ENCODE measurements around the gene COL4A1.

The COL4A1 gene

DNA sequence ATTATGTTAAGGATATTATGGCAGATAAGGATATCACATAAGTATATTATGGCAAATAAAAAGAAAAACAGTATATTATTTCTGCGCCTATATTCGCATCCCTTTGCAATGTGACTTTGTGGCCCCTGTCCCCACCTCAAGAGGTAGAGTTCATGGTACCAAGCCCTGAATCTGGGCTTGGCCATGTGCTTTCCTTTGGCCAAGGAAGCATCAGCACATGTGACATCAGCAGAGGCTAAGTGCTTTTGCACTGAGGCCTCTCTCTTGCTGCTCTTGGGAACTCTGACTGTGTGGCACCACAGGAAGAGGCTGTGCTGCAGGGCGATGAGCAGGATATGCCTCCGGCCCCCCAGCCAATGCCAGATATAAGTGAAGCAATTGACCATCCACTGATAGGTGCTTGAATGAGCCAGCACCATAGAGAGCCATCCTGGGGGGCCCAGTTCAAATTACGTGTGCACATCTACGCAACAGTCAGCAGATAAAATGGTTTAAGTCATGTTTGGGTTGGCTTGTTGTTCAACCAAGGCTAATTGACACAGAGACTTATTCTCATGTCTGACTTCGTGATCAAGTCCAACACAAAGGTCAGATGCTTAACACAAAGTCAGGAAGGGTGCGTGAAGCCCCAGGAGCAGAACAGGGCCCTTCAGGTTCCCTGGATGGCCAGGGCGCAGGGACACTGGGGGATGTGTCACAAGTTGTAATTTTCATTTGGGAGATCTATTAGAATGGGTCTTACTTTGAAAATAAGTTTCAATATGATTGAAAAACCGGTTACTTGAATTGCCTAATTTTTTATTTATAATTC lies 173.3 kb downstream of the COL4A1 start:
- H3K36me3 ChIP-seq (ENCODE audit: control insufficient read depth, insufficient read depth, low read length), result no peaks in the 10 kb centered on the region
- H3K56ac ChIP-seq (ENCODE audit: low read length), result no peak overlapping the region
- no peak overlapping the region for H3K4me3 ChIP-seq (ENCODE audit: low read length)
- H3K23ac ChIP-seq (ENCODE audit: low read length), result no peak overlapping the region
- H3K18ac ChIP-seq (ENCODE audit: low read length), result no peak overlapping the region
- peaks cover 16% of the 10 kb centered on the region for H3K4me1 ChIP-seq (ENCODE audit: control insufficient read depth, low read depth, low read length)
- no peak overlapping the region for H2BK120ac ChIP-seq (ENCODE audit: low read depth, low read length)
- H3K79me2 ChIP-seq (ENCODE audit: control insufficient read depth, insufficient read depth, low read length), result no peaks in the 10 kb centered on the region
- H3K4ac ChIP-seq (ENCODE audit: low read depth, low read length), result no peak overlapping the region
- peak; percentile 47 for DNase-seq
- H3K9ac ChIP-seq (ENCODE audit: low read length), result no peak overlapping the region
- no CpG with 5 or more reads among the region's 10 CpGs for WGBS (ENCODE audit: extremely low coverage, insufficient coverage, low lambda C conversion rate)
- no peak overlapping the region for H3K27ac ChIP-seq (ENCODE audit: low read depth, low read length)
- H2AK5ac ChIP-seq (ENCODE audit: low read length), result no peak overlapping the region
- H2BK5ac ChIP-seq (ENCODE audit: low read length), result no peak overlapping the region
- H2BK15ac ChIP-seq (replicated peaks; ENCODE audit: low read depth), result no peak overlapping the region
- no peaks in the 10 kb centered on the region for H3K27me3 ChIP-seq (ENCODE audit: insufficient read depth, low read length, poor library complexity)
- no peak overlapping the region for H3K4me2 ChIP-seq (ENCODE audit: low read length)
- no peaks in the 10 kb centered on the region for H3K79me1 ChIP-seq (ENCODE audit: low read length)
- H4K5ac ChIP-seq (ENCODE audit: low read length), result no peak overlapping the region
- H4K8ac ChIP-seq (ENCODE audit: low read depth, low read length), result no peak overlapping the region

- WGBS (ENCODE audit: extremely low coverage, insufficient coverage, low lambda C conversion rate), result no CpG with 5 or more reads among the region's 16 CpGs
Observed at GRCh38 chr13:110132225-110132982, 174.6 kb downstream of the COL4A1 start.

DNA sequence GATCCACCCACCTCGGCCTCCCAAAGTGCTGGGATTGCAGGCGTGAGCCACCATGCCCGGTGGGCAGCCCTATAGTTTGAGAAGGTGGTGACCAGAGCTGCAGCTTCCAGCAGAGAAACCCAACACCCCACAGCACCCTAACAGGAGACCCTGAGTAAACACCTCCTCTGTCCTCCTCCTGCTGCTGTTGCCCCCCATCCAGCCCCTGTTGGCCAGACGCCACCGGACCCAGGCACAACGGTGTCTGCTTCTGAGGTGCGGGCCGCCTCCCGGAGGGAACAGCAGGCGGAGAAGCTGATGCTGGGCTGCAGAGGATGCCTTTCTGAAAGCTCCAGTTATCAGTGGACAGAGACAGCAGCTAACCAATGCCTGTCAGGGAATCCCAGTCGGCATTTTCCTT lies 175.5 kb downstream of the COL4A1 start:
- Histone ChIP-seq H3K56ac (ENCODE audit: low read length) (no peak overlapping the region), H3K23ac (ENCODE audit: low read length) (no peak overlapping the region), H2BK120ac (ENCODE audit: low read depth, low read length) (no peak overlapping the region), H4K5ac (ENCODE audit: low read length) (no peak overlapping the region), H3K79me1 (ENCODE audit: low read length) (no peaks in the 10 kb centered on the region), H4K8ac (ENCODE audit: low read depth, low read length) (no peak overlapping the region), H2BK5ac (ENCODE audit: low read length) (no peak overlapping the region), H3K4ac (ENCODE audit: low read depth, low read length) (no peak overlapping the region), H3K27ac (ENCODE audit: low read depth, low read length) (no peak overlapping the region), H3K36me3 (ENCODE audit: control insufficient read depth, insufficient read depth, low read length) (no peaks in the 10 kb centered on the region), H3K4me3 (ENCODE audit: low read length) (no peak overlapping the region), H3K18ac (ENCODE audit: low read length) (no peak overlapping the region), H2BK15ac (replicated peaks; ENCODE audit: low read depth) (no peak overlapping the region), H3K9ac (ENCODE audit: low read length) (no peak overlapping the region), H3K4me1 (ENCODE audit: control insufficient read depth, low read depth, low read length) (peaks cover 7% of the 10 kb centered on the region), H3K27me3 (ENCODE audit: insufficient read depth, low read length, poor library complexity) (no peaks in the 10 kb centered on the region), H2AK5ac (ENCODE audit: low read length) (no peak overlapping the region), H3K79me2 (ENCODE audit: control insufficient read depth, insufficient read depth, low read length) (no peaks in the 10 kb centered on the region), H3K4me2 (ENCODE audit: low read length) (no peak overlapping the region)
- WGBS (ENCODE audit: extremely low coverage, insufficient coverage, low lambda C conversion rate), result no CpG with 5 or more reads among the region's 11 CpGs
- no peak for DNase-seq

More at GRCh38 chr13:110132225-110132982, 174.6 kb downstream of the COL4A1 start:
- Histone ChIP-seq H3K27me3 (ENCODE audit: insufficient read depth, low read length, poor library complexity) (no peaks in the 10 kb centered on the region), H2AK5ac (ENCODE audit: low read length) (no peak overlapping the region), H3K36me3 (ENCODE audit: control insufficient read depth, insufficient read depth, low read length) (no peaks in the 10 kb centered on the region), H3K9ac (ENCODE audit: low read length) (no peak overlapping the region), H3K4ac (ENCODE audit: low read depth, low read length) (no peak overlapping the region), H3K79me1 (ENCODE audit: low read length) (no peaks in the 10 kb centered on the region), H2BK5ac (ENCODE audit: low read length) (no peak overlapping the region), H3K79me2 (ENCODE audit: control insufficient read depth, insufficient read depth, low read length) (no peaks in the 10 kb centered on the region), H2BK120ac (ENCODE audit: low read depth, low read length) (no peak overlapping the region), H4K8ac (ENCODE audit: low read depth, low read length) (no peak overlapping the region), H3K4me3 (ENCODE audit: low read length) (no peak overlapping the region), H4K5ac (ENCODE audit: low read length) (no peak overlapping the region), H3K4me2 (ENCODE audit: low read length) (no peak overlapping the region), H3K4me1 (ENCODE audit: control insufficient read depth, low read depth, low read length) (peaks cover 13% of the 10 kb centered on the region), H3K23ac (ENCODE audit: low read length) (no peak overlapping the region), H3K56ac (ENCODE audit: low read length) (no peak overlapping the region), H3K27ac (ENCODE audit: low read depth, low read length) (no peak overlapping the region), H2BK15ac (replicated peaks; ENCODE audit: low read depth) (no peak overlapping the region), H3K18ac (ENCODE audit: low read length) (no peak overlapping the region)
- no peak for DNase-seq

DNA sequence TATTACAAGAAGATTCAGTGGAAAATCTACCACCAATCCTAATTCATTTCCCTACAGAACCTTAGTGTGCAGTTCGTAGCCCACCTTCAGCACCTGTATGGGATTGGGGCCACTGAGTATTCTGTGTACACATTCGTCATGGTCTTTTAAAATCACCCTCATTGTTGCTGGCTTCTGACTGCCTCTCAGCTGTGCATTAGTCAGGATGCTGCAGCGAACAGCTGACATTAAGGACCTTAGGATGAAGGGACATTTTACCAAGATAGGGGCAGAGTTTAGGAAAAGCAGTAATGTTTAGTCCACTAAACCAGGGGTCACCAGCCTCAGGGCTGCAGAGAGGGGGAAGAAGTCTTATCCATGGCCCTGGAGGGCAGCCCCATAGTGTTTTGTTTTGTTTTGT lies 176.5 kb downstream of the COL4A1 start:
- no peak overlapping the region for H2BK15ac ChIP-seq (replicated peaks; ENCODE audit: low read depth)
- H3K27me3 ChIP-seq (ENCODE audit: insufficient read depth, low read length, poor library complexity), result no peaks in the 10 kb centered on the region
- H3K4me1 ChIP-seq (ENCODE audit: control insufficient read depth, low read depth, low read length), result peaks cover 4% of the 10 kb centered on the region
- H2BK5ac ChIP-seq (ENCODE audit: low read length), result no peak overlapping the region
- H3K79me2 ChIP-seq (ENCODE audit: control insufficient read depth, insufficient read depth, low read length), result no peaks in the 10 kb centered on the region
- H3K27ac ChIP-seq (ENCODE audit: low read depth, low read length), result no peak overlapping the region
- H2BK120ac ChIP-seq (ENCODE audit: low read depth, low read length), result no peak overlapping the region
- no peaks in the 10 kb centered on the region for H3K79me1 ChIP-seq (ENCODE audit: low read length)
- WGBS (ENCODE audit: extremely low coverage, insufficient coverage, low lambda C conversion rate), result no CpG with 5 or more reads among the region's 3 CpGs
- H3K4me3 ChIP-seq (ENCODE audit: low read length), result no peak overlapping the region
- no peak overlapping the region for H3K56ac ChIP-seq (ENCODE audit: low read length)
- no peaks in the 10 kb centered on the region for H3K36me3 ChIP-seq (ENCODE audit: control insufficient read depth, insufficient read depth, low read length)
- H4K8ac ChIP-seq (ENCODE audit: low read depth, low read length), result no peak overlapping the region
- no peak overlapping the region for H3K4me2 ChIP-seq (ENCODE audit: low read length)
- no peak overlapping the region for H2AK5ac ChIP-seq (ENCODE audit: low read length)
- H3K18ac ChIP-seq (ENCODE audit: low read length), result no peak overlapping the region
- H3K9ac ChIP-seq (ENCODE audit: low read length), result no peak overlapping the region
- H3K23ac ChIP-seq (ENCODE audit: low read length), result no peak overlapping the region
- H4K5ac ChIP-seq (ENCODE audit: low read length), result no peak overlapping the region
- DNase-seq, result no peak
- no peak overlapping the region for H3K4ac ChIP-seq (ENCODE audit: low read depth, low read length)

GRCh38 chr13:110129539-110130186 lies 177.3 kb downstream of the COL4A1 start:
- Histone ChIP-seq H3K4me3 (ENCODE audit: low read length) (no peak overlapping the region), H4K5ac (ENCODE audit: low read length) (no peak overlapping the region), H3K4me2 (ENCODE audit: low read length) (no peak overlapping the region), H2BK120ac (ENCODE audit: low read depth, low read length) (no peak overlapping the region), H2BK5ac (ENCODE audit: low read length) (no peak overlapping the region), H3K27me3 (ENCODE audit: insufficient read depth, low read length, poor library complexity) (no peaks in the 10 kb centered on the region), H3K4me1 (ENCODE audit: control insufficient read depth, low read depth, low read length) (peaks cover 1% of the 10 kb centered on the region), H4K8ac (ENCODE audit: low read depth, low read length) (no peak overlapping the region), H2BK15ac (replicated peaks; ENCODE audit: low read depth) (no peak overlapping the region), H3K23ac (ENCODE audit: low read length) (no peak overlapping the region), H3K27ac (ENCODE audit: low read depth, low read length) (no peak overlapping the region), H3K18ac (ENCODE audit: low read length) (no peak overlapping the region), H3K56ac (ENCODE audit: low read length) (no peak overlapping the region), H3K36me3 (ENCODE audit: control insufficient read depth, insufficient read depth, low read length) (no peaks in the 10 kb centered on the region), H3K4ac (ENCODE audit: low read depth, low read length) (no peak overlapping the region), H2AK5ac (ENCODE audit: low read length) (peak overlapping the region; percentile 48), H3K79me2 (ENCODE audit: control insufficient read depth, insufficient read depth, low read length) (no peaks in the 10 kb centered on the region), H3K79me1 (ENCODE audit: low read length) (no peaks in the 10 kb centered on the region), H3K9ac (ENCODE audit: low read length) (no peak overlapping the region)
- no peak for DNase-seq
- WGBS (ENCODE audit: extremely low coverage, insufficient coverage, low lambda C conversion rate), result no CpG with 5 or more reads among the region's 14 CpGs
